Tibial nerve (tissue), 4 donors: ENCODE measurements around the gene IPO13. TPM values are rescaled to one million over a fixed set of nuclear protein-coding genes. Genes with fewer than 3 reads are reported as not detected.

ENCODE experiments used
- DNase-seq, 2 donors: peaks; one replicate each; pipeline ENCODE4 v3.0.0-alpha.2; 2019; ENCODE audit warnings: low spot score in 2 of 2
- H3K27ac ChIP-seq, 4 donors: fragments of 200-600 bp; sonication (generic) in 3 of 4; one replicate each; pipeline ENCODE4 v1.5.1; 2017 to 2019; ENCODE audit warnings: mild to moderate bottlenecking in 1 of 4
- H3K27me3 ChIP-seq, 2 donors: fragments of 200-600 bp; sonication (generic) in 1 of 2; one replicate each; pipeline versions ENCODE4 v1.5.1 to v1.6.0; 2017 to 2019
- H3K36me3 ChIP-seq, 3 donors: fragments of 200-600 bp; sonication (generic); one replicate each; pipeline ENCODE4 v1.5.1; 2018 to 2019
- H3K4me1 ChIP-seq, 4 donors: fragments of 200-600 bp; sonication (generic) in 3 of 4; one replicate each; pipeline ENCODE4 v1.5.1; 2017 to 2019
- H3K4me3 ChIP-seq, 4 donors: fragments of 200-600 bp; sonication (generic) in 3 of 4; one replicate each; pipeline ENCODE4 v1.5.1; 2017 to 2019; ENCODE audit warnings: mild to moderate bottlenecking in 1 of 4, moderate library complexity in 1 of 4
- H3K9me3 ChIP-seq, 4 donors: fragments of 200-600 bp; sonication (generic) in 3 of 4; one replicate each; pipeline ENCODE4 v1.5.1; 2017 to 2019
- CTCF ChIP-seq, 5 experiments: fragments of 200-600 bp in 3 of 5; fragments of 450-650 bp in 2 of 5; sonication (generic) in 3 of 5; IDR thresholded peaks; one replicate each; pipeline ENCODE4 v1.5.1; 2016 to 2019; ENCODE audit warnings: antibody characterized with exemption in 5 of 5, mild to moderate bottlenecking in 3 of 5, moderate library complexity in 2 of 5
- EP300 ChIP-seq, 2 donors: sonication (generic); formaldehyde crosslinking; IDR thresholded peaks; one replicate each; pipeline ENCODE4 v1.6.1; 2017; ENCODE audit warnings: antibody characterized with exemption in 2 of 2, mild to moderate bottlenecking in 1 of 2
- POLR2A ChIP-seq, 2 donors: fragments of 450-650 bp; IDR thresholded peaks; one replicate each; pipeline ENCODE4 v1.6.1; 2017; ENCODE audit warnings: antibody characterized with exemption in 2 of 2, mild to moderate bottlenecking in 2 of 2, moderate library complexity in 2 of 2
- WGBS, 2 donors: methylation state at CpG; one replicate each; pipeline ENCODE4 v1.1.5; 2018; 5-methylcytosine and 5-hydroxymethylcytosine counted together
- total RNA-seq, 4 donors: library from RNA; depleted of rRNA; stranded (reverse); fragments of >200 nt; gene quantifications; one replicate each; pipeline ENCODE4 v1.1.0, GENCODE V29; 2016

IPO13 gene
- total RNA-seq, 4 donors from 2014 or later, result 27.8 to 41.1 (median 31.2) TPM

DNA sequence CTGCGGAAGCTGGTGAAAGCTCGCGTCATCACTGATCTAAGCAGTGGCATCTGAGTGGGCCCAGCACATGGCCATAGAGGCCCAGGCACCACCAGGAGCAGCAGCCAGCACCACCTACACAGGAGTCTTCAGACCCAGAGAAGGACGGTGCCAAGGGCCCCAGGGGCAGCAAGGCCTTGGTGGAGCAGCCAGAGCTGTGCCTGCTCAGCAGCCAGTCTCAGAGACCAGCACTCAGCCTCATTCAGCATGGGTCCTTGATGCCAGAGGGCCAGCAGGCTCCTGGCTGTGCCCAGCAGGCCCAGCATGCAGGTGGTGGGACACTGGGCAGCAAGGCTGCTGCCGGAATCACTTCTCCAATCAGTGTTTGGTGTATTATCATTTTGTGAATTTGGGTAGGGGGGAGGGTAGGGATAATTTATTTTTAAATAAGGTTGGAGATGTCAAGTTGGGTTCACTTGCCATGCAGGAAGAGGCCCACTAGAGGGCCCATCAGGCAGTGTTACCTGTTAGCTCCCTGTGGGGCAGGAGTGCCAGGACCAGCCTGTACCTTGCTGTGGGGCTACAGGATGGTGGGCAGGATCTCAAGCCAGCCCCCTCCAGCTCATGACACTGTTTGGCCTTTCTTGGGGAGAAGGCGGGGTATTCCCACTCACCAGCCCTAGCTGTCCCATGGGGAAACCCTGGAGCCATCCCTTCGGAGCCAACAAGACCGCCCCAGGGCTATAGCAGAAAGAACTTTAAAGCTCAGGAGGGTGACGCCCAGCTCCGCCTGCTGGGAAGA, 16.4 kb upstream of the IPO13 start:
- H3K27ac ChIP-seq, result no peak overlapping the region
- peaks cover 0 to 39% (median 0%) of the 10 kb centered on the region in 3 donors for H3K36me3 ChIP-seq
- peaks cover 0 to 19% of the 10 kb centered on the region in 2 donors for H3K27me3 ChIP-seq
- H3K9me3 ChIP-seq, result no peaks in the 10 kb centered on the region
- no peak for TF ChIP-seq POLR2A (IDR thresholded peaks at IDR 0.05)
- TF ChIP-seq CTCF (IDR thresholded peaks at IDR 0.05), result peak in 1 of 5 experiments; percentile 17
- no peak overlapping the region for H3K4me3 ChIP-seq
- no peak for DNase-seq
- H3K4me1 ChIP-seq, result peaks cover 0 to 21% (median 12%) of the 10 kb centered on the region in 4 donors
- 85 to 89% methylated on average over 6 to 10 of the region's 10 CpGs for WGBS, 2 donors

DNA sequence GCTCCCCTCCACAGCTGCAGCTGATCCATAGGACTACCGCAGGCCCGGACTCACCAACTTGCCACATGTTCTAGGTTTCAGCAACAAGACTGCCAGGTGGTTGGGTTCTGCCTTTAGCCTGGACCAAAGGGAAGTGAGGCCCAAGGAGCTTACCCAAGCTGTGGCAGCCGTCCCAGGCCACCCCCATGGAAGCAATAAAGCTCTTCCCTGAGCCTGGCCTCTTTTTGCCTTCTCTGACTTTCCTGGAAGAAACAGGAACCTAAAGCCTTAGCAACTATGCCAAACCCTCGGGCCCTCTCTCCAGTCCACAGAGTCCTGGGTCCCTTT, 15.8 kb upstream of the IPO13 start:
- 46 to 80% methylated on average over 2 to 4 of the region's 4 CpGs for WGBS, 2 donors
- no peak overlapping the region for H3K4me3 ChIP-seq
- no peak for DNase-seq

GRCh38 chr1:43931711-43932660, 14.8 kb upstream of the IPO13 start:
- 85 to 91% methylated on average over 8 to 11 of the region's 13 CpGs for WGBS, 2 donors
- peaks cover 0 to 25% of the 10 kb centered on the region in 2 donors for H3K27me3 ChIP-seq
- no peak overlapping the region for H3K27ac ChIP-seq
- no peak overlapping the region for H3K4me3 ChIP-seq
- peaks cover 0 to 23% (median 0%) of the 10 kb centered on the region in 3 donors for H3K36me3 ChIP-seq
- TF ChIP-seq POLR2A (IDR thresholded peaks at IDR 0.05) (no peak), CTCF (IDR thresholded peaks at IDR 0.05) (no peak), EP300 (IDR thresholded peaks at IDR 0.05) (no peak)
- H3K4me1 ChIP-seq, result peaks cover 0 to 36% (median 21%) of the 10 kb centered on the region in 4 donors
- DNase-seq, result no peak
- no peaks in the 10 kb centered on the region for H3K9me3 ChIP-seq

More for the DNA sequence above, 15.8 kb upstream of the IPO13 start:
- Histone ChIP-seq H3K4me1 (peaks cover 0 to 27% (median 16%) of the 10 kb centered on the region in 4 donors), H3K27me3 (peaks cover 0 to 24% of the 10 kb centered on the region in 2 donors), H3K27ac (no peak overlapping the region), H3K9me3 (no peaks in the 10 kb centered on the region), H3K36me3 (peaks cover 0 to 33% (median 0%) of the 10 kb centered on the region in 3 donors)
- no peak for TF ChIP-seq POLR2A (IDR thresholded peaks at IDR 0.05)

DNA sequence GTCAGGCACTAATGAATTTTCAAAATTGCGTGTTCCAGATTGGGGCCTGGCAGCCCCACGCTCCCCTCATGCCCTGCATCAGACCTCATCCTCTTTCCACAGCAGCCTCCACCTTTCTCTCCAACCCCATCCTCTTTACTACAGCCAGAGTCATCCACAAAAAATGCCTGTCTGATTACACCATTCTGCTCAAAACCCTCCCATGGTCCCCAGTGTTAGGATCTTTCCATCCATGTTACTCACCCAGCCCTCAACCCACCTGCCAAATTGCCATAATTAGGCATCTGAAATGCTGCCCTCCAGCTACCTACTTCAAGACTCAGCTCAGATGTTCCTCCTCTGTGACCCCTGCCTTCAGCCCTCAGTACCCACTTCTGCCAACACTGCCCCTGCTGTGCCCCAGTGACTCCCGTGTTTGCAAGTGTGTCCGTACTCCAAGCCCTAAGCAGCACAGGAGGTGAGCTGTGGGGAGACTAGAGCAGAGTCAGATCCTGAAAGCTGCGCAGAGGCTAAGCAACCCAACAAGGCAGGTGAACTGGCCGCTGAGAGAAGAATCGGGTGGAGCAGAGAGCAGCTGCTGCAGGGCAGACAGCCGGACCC, 13.9 kb upstream of the IPO13 start:
- peaks cover 0 to 22% (median 0%) of the 10 kb centered on the region in 3 donors for H3K36me3 ChIP-seq
- peaks cover 0 to 25% of the 10 kb centered on the region in 2 donors for H3K27me3 ChIP-seq
- DNase-seq, result no peak
- TF ChIP-seq POLR2A (IDR thresholded peaks at IDR 0.05) (no peak), EP300 (IDR thresholded peaks at IDR 0.05) (no peak), CTCF (IDR thresholded peaks at IDR 0.05) (no peak)
- no peaks in the 10 kb centered on the region for H3K9me3 ChIP-seq
- H3K4me1 ChIP-seq, result peaks cover 0 to 36% (median 21%) of the 10 kb centered on the region in 4 donors
- WGBS, 2 donors, result 28% methylated on average over 8 of the region's 8 CpGs
- no peak overlapping the region for H3K27ac ChIP-seq
- H3K4me3 ChIP-seq, result peak overlapping the region; percentile 22 to 45 (median 39)

DNA sequence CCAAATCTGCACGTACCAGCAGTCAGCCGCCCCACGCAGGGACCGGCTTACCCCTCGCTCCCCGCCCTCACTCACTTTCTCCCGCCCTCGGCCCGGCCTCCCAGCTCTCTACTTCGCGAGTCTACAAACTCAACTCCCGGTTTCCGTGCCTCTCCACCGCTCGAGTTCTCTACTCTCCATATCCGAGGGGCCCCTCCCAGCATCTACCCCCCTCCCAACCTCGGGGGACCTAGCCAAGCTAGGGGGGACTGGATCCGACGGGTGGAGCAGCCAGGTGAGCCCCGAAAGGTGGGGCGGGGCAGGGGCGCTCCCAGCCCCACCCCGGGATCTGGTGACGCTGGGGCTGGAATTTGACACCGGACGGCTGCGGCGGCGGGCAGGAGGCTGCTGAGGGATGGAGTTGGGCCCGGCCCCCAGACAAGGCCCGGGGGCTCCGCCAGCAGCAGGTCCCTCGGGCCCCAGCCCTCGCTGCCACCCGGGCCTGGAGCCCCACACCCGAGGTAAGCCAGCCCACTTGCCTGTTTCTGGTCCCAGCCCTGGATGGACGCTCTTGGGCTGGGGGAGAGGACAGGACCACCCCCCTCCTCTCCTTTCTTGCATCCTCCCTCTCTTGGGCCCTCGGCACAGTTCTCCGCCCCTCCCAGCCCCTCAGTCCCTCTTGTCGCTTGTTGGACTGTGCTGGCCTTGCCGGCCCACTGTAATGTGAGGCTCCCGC, 13.2 kb upstream of the IPO13 start, which contains the start of gene ARTN:
TSS of gene ARTN (plus strand) at position 416 of the 715 bp plus-strand sequence. CDS start 1,856 bp downstream, outside the sequence.
- Histone ChIP-seq H3K27me3 (peaks cover 0 to 25% of the 10 kb centered on the region in 2 donors), H3K36me3 (peaks cover 0 to 22% (median 0%) of the 10 kb centered on the region in 3 donors), H3K4me3 (peak within 1 kb of the TSS; percentile 22 to 45 (median 39)), H3K4me1 (peaks cover 0 to 36% (median 21%) of the 10 kb centered on the region in 4 donors), H3K9me3 (no peaks in the 10 kb centered on the region), H3K27ac (peak within 1 kb of the TSS in 1 of 4 donors; percentile 37)
- no peak for TF ChIP-seq EP300 (IDR thresholded peaks at IDR 0.05)
- no peak for TF ChIP-seq POLR2A (IDR thresholded peaks at IDR 0.05)
- TF ChIP-seq CTCF (IDR thresholded peaks at IDR 0.05), result no peak
- DNase-seq, result no peak
- 4 to 5% methylated on average over 26 to 34 of the region's 42 CpGs for WGBS, 2 donors
